ENCODE measurements around the gene HNF1B.
A peak's percentile ranks its signal among the peaks of the same experiment; 100 is the strongest.

Gene HNF1B

GRCh38 chr17:37731056-37731455 lies 13.8 kb downstream of the HNF1B start:
- DNase-seq: no peak

- no peak for DNase-seq
These were observed 15.0 kb downstream of the HNF1B start for GRCh38 chr17:37729905-37730304.

DNA sequence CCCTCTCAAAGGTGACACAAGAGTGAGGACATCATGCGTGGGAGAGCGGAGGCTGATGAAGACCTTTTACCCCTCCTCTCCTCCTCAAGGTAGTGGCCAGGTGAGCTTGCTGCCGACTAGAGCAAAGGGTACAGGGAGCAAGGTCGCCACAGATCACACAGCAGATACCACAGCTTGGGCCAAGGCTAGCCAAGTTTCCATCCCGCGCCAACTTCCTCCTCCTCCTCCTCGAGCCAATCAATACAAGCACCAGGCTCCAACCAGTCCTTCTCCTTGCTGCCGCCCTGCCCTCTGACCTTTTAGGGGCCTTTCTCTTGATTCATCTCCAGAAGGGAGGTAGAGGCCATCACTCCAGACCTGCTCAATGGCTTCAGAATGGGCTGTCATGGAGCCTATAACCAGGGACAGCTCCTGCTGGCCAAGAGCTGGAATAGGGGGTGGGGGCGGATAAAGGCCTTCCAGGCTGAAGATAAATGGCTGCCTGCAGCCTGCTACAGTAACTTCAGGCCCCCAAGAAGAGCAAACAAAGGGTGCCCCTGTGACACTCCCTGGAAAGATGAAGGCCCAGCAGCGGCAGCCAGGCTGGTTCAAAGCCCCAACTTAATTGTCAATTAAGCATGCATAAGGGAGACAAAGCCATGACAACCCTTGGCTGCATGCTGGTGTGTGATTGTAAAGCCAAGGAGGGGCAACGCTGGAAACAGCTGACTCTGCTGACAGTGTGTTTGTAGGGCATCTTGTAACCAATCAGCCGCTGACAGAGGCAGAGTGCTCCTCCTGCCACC lies 17.8 kb downstream of the HNF1B start:
- no peak for DNase-seq

DNA sequence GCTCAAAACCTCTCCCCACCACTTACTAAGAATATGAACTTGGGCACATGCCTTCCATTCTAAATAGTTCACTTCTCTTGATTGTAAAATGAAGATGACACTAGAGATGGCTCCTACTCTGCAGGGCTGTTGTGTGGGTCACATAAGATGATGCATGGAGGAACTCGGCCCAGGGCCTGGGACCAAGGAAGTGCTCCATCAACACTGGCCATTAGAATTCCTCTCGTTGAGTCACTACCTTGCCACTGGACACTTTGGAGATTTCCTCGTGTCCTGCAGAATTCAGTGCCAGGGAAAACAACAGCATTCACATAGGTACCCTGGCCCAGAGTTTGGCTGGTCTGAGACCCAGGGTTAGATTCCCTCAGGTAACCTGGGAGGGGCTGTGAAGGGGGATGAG lies 18.6 kb downstream of the HNF1B start:
- DNase-seq: no peak

DNA sequence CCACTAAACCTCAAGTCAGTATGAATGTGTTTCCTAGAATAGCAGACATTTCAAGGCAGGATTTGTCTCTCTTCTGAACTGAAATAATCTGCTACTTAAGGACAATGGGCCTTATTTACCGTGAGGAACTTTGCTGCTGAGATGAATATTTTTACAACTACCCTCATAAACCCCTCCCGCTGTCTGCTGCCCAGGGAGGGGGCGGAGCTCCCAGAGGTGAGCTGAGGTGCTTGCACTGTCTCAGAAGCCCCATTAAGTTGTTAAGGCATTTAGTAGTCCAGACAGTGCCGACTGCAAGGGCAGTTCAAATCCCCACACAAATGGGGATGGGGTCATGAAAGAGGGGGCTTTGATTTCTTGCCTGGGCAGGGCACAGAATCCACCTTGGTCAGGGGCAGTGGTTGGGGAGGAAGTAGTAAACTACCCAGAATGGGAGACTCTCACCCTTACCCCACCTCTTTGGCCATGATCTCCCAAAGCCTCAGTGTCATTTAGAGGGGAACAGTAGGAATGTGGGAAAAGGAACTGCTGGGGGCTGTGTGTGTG lies 19.2 kb downstream of the HNF1B start:
- no peak for DNase-seq

DNA sequence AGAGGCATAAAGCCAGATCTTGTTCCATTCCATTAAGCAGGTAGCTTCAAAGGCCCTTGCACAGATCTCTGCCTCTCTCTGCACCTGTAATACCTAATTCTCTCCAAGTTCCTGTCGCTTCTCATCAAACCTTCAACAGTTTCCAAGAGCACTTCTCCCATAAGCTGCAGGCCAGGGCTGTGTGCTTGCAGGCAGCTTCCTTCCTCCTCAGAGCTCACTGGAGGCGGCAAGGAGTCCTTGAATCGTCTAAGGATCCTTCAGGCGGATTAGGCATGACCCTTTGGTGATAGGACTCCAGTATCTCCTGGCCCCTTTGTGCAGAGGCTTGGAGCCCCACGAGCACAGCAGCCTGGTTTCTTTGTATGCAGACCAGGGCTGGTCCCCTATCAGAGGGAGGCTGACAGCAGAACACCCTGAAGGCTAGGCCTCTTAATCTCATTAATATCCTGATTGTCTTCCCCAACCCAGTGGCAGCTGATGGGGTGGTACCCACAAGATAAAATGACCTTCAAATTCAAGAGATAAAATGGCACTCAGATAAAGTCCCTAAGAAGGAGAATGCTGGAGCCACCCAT lies 19.8 kb downstream of the HNF1B start:
- no peak for DNase-seq

DNA sequence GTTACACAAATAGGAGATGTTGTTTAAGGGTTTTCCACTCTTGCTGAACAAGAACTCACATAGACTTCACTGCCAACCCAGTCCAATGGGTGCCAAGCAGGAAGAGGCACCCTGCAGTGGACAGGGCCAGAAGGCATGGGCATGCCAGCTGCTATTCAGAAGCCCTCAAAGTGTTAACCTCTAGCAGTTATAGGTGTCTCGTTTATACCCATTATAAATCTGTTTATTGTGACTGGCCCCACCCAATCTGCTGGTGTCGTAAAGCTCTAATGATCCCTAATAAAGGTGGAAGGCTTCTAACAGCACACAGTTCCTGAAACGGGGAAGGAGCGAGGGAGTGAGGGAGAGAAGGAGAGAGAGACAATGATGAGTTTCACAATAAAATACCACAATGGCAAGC lies 23.9 kb downstream of the HNF1B start:
- no peak for DNase-seq

DNA sequence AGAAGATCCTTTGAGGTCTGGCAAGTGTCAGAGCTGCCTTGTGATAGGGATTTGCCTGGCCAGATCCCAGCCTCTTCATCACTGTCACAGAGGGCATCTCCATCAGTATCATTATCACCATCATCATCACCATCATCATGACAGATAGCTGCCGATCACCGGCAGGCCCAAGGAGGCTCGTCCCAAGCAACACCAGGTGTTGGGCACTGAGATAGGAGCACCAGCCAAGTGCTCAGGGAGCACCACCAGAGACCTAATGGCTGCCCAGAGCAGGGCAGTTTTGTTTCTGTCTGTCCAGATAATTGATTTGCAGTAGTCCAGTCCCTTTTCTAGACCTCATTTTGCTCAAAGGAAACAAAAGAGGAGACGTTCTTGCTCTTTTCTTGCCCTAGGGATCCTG lies 25.0 kb downstream of the HNF1B start:
- DNase-seq: no peak

- no peak for DNase-seq
These were observed 26.4 kb downstream of the HNF1B start for GRCh38 chr17:37718324-37719048.

DNA sequence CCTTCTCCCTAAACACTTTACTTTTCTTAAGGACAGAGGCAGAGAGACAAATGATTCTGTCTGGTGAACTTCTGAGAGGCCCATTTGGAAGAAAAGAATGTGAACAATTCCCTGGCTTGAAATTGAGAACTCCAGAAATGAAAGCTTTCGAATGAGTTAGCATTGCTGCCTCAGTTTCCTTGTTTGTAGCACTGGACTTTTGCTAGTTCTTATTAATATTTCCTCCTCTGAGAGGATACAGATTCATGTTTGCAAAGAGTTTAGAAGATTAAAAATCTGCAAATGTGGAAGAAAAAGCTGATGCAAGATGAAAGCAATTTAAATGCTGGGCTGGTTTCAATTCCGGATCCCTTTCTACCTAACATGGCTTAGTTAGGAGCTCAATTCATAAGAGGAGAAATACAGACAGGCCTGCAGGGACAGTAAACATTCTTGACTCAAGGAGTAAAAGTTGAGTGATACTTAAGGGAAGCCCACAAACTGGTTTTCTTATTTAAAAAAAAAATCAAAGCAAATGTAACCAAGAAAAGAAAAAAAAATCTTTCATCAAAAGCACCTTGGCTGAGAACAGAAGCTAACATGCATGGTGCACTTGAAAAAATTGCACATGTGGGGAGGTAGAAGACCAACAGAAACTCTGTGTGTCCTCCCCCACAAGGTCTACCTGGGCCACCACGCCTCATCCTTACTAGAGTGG lies 27.1 kb downstream of the HNF1B start:
- no peak for DNase-seq

DNA sequence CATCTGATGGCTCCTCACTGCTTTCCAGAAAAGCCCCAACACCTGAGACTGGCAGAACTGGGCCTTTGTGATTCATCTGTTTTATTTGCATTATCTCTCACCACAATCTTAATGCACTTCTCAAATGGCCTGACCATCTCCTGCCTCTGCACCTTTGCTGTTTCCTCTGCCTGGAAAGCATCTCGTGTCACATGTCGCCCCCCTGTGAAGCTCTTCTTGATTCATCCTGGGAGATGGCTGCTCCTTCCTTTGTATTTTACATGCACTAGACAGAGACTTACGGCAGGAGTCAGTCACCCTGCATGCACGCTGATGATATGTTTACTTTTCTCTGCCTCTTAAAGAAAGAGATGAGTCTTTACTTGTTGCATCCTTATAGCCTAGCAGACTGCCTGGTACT lies 30.0 kb downstream of the HNF1B start:
- DNase-seq: no peak

DNA sequence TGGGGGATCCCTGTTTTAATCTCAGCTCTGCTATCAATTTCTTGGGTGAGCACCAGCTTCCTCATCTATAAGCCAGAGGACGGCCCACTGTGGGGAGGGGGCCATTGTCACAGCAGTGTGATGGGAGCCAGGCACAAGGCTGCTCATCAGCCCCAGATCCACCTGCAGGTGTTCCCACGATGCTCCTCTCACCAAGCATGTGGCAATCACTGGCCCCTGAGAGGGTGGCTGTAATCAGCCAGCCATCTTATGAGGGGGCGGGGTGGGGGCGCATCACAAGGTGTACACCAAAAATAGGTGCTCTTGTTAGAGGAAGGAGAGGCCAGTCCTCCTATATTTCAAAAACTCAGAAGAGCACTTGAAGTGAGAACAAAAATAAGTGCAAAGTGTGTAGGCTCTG lies 31.2 kb downstream of the HNF1B start:
- DNase-seq: no peak

DNA sequence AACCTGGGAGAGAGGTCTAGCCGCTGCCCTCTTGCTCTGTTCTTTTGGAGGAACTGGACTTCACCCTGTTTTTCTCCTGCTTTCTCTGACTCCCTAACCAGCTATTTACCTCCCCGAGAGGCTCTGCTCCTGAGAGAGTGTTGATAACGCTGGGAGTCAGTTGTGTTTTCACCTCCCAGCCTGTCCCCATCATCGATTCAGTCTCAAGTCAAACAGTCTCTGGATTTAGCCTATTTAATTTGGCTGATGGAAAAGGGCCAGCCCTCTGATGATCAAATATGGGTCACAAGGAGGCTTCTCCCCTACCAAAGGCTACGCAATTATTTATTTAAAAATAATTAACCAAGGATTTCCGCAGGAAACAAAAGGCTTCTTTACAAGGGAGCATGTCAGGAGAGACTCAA lies 31.8 kb downstream of the HNF1B start:
- no peak for DNase-seq

GRCh38 chr17:37711113-37711512 lies 33.7 kb downstream of the HNF1B start:
- no peak for DNase-seq

DNA sequence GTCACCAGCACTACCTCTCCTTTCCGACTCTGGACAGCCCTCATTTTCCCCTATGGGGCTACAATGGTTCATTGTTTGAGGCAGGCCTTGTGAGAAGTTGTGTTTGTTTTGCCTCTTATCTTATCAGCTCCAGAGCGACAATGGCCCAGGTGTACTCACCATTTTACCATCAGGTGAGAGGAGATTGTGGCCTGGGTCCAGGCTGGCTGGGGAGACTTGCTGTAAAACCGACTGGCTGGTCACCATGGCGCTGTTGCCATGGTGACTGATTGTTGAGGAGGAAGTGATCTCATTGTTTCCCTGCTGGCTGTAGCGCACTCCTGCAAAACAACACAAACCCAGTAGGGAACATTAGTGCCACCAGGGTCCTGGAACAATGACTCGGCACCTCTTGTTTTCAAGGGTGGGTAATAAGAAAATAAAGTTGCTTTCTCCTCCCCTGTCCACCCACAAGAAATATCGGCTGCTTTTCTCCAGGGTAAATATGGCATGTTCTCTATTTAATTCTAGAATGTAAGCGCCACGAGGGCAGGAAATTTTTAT lies 34.4 kb downstream of the HNF1B start:
- DNase-seq: no peak

- DNase-seq: no peak
These were observed 36.1 kb downstream of the HNF1B start for GRCh38 chr17:37708616-37709212.

DNA sequence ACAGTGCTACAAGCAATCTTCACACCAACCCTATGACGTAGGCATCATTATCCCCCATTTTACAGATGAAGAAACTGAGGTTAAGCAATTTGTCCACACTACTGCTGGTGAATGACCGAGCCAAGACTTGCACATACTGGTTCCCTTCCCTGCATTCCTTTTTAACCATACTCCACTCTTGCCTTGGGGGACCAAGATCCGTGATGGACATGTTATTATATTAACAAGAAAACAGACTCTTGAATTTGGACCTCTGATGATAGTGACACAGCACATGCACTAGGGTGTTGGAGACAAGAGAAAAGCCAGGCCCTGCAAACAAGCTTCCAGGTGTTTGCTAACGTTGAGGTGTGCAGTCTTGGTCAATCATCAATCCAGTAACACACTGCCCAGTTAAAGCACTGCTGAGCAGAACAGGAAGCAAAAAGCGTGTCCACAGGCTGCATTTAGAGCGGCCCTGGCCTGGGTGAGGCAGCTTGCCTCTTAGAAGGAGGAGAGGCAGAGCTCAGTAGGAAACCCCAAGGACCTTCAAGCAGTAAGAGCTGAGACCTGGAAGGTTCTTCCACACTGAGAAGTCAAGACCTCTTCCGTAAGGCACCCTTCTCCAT lies 36.7 kb downstream of the HNF1B start:
- DNase-seq: no peak

DNA sequence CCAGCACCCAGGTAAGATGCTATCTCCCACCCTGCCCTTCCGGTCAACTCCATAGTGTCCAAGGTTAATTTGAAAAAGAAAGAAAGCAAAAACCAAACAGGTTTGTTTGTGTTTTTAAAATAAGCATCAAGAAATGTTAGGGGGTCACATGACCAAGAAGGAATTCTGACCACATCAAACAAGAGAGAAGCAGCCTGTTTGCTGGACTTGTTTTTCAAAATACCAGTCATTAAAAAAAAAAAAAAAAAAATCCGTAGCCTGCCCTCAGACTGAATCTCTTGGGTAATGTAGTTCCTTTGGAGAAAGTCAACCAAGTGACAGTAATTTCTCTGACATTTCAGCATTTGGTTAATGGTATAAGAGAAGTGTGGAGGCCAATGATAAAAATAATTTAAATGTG lies 38.4 kb downstream of the HNF1B start:
- no peak for DNase-seq

GRCh38 chr17:37702598-37702997 lies 42.3 kb downstream of the HNF1B start:
- no peak for DNase-seq

- DNase-seq: peak; percentile 28
These were observed 43.4 kb downstream of the HNF1B start for GRCh38 chr17:37701496-37701898.

DNA sequence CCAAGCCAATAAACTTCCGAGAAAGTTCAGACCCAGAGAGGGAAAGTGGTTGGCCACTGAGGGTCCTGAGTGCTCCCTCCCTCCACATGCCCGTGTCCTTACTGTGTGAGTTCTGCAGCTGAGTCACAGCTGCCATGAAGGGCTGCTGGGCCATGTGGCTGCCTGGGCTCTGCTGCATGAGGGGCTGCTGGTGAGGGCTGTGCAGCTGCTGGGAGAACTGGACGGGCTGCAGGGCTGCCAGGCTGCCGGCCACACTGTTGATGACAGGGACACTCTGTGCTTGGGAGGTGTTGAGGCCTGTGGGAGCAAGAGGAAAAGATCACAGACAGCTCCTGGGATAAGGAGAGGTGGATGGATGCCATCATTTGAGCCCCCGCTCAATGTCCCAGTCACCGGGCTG lies 44.0 kb downstream of the HNF1B start:
- no peak for DNase-seq

Measured in activated gamma-delta T cell treated with Interleukin-2 at 50 U/mL for 16 hours (primary cell).